ENCODE results near the gene ITPRID2. TPM values are rescaled to one million over a fixed set of nuclear protein-coding genes. Genes with fewer than 3 reads are reported as not detected.

ITPRID2 gene
- total RNA-seq, 1 experiment from 2014 or later, result 1,605 TPM

DNA sequence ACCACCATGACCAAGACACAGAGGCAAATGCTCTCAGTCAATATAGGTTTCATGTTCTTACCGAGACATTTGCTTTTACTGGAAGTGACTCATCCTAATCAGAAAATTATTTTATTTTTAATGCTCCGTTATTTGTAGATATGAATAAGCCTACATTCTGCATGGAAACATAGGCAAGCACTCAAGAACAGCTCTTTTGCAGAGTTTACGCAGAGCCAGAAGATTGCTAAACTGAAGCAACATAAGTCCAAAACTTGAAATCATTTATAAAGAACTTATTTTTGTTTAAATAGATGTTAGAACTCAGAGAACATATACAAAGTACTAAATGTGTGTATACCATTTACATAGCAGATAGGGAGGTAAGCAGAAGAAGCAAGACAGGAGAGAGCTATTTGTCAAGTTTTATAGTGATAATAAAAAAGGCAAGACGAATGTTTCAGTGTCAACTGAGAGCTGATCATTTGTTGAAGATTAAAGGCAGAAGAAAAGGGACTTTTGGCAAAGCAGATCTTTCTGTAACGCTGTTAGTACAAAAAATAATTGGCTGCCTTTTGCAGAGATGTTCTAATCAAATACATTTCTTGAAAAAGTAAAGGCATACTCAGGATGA is 81.7 kb downstream of the ITPRID2 start:
- Histone ChIP-seq H3K4me3 (replicated peaks in 1 of 2; ENCODE audit: low read depth in 1 of 2, low read length in 2 of 2) (no peak overlapping the region), H2AFZ (ENCODE audit: low read depth, low read length, poor library complexity, severe bottlenecking) (no peak overlapping the region), H4K20me1 (ENCODE audit: insufficient read depth) (no peaks in the 10 kb centered on the region), H3K4me1 (ENCODE audit: control insufficient read depth in 1 of 2, insufficient read depth in 2 of 2, low read length in 2 of 2) (peaks cover 0 to 13% of the 10 kb centered on the region in 2 experiments; a peak in 2 of 4 replicates), H3K79me2 (ENCODE audit: insufficient read depth, low read length) (peaks cover 6% of the 10 kb centered on the region), H3K27ac (ENCODE audit: low read depth, low read length) (no peak overlapping the region), H3K27me3 (ENCODE audit: insufficient read depth, low read length) (no peaks in the 10 kb centered on the region), H3K4me2 (ENCODE audit: low read length) (no peak overlapping the region), H3K36me3 (ENCODE audit: control insufficient read depth in 1 of 2, insufficient read depth in 2 of 2, low read length in 2 of 2) (no peaks in the 10 kb centered on the region), H3K9me2 (ENCODE audit: insufficient read depth) (no peaks in the 10 kb centered on the region), H3K9me3 (ENCODE audit: control insufficient read depth in 1 of 2, insufficient read depth in 1 of 2, low read depth in 1 of 2, low read length in 2 of 2) (no peaks in the 10 kb centered on the region), H3K9ac (ENCODE audit: low read length) (no peak overlapping the region)
- TF ChIP-seq ELF1 (IDR thresholded peaks at IDR 0.05; ENCODE audit: borderline replicate concordance, low read depth) (no peak), EGR1 (IDR thresholded peaks at IDR 0.05; ENCODE audit: low read depth) (no peak), SRF (IDR thresholded peaks at IDR 0.05; ENCODE audit: low read depth) (no peak), POLR2AphosphoS5 (IDR thresholded peaks at IDR 0.05; ENCODE audit: low read depth, low read length) (no peak), RAD21 (IDR thresholded peaks at IDR 0.05; ENCODE audit: low read depth) (no peak), POLR2A (IDR thresholded peaks at IDR 0.05; ENCODE audit: borderline replicate concordance, extremely low read depth, insufficient read depth, insufficient read length) (no peak), ZFX (IDR thresholded peaks at IDR 0.05) (no peak), ZNF274 (IDR thresholded peaks at IDR 0.05; ENCODE audit: low read depth, low read length) (no peak), CTCF (IDR thresholded peaks at IDR 0.05 in 2 of 3, conservative IDR thresholded peaks at IDR 0.05 in 1 of 3; ENCODE audit: borderline replicate concordance in 1 of 3, insufficient read depth in 1 of 3, low read depth in 2 of 3, low read length in 2 of 3) (no peak), ATF3 (IDR thresholded peaks at IDR 0.05) (no peak), ZBTB33 (IDR thresholded peaks at IDR 0.05; ENCODE audit: extremely low read depth, insufficient replicate concordance, low read length) (no peak)
- TF ChIP-seq, protein P1, sequence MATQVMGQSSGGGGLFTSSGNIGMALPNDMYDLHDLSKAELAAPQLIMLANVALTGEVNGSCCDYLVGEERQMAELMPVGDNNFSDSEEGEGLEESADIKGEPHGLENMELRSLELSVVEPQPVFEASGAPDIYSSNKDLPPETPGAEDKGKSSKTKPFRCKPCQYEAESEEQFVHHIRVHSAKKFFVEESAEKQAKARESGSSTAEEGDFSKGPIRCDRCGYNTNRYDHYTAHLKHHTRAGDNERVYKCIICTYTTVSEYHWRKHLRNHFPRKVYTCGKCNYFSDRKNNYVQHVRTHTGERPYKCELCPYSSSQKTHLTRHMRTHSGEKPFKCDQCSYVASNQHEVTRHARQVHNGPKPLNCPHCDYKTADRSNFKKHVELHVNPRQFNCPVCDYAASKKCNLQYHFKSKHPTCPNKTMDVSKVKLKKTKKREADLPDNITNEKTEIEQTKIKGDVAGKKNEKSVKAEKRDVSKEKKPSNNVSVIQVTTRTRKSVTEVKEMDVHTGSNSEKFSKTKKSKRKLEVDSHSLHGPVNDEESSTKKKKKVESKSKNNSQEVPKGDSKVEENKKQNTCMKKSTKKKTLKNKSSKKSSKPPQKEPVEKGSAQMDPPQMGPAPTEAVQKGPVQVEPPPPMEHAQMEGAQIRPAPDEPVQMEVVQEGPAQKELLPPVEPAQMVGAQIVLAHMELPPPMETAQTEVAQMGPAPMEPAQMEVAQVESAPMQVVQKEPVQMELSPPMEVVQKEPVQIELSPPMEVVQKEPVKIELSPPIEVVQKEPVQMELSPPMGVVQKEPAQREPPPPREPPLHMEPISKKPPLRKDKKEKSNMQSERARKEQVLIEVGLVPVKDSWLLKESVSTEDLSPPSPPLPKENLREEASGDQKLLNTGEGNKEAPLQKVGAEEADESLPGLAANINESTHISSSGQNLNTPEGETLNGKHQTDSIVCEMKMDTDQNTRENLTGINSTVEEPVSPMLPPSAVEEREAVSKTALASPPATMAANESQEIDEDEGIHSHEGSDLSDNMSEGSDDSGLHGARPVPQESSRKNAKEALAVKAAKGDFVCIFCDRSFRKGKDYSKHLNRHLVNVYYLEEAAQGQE (IDR thresholded peaks at IDR 0.05; ENCODE audit: low read depth), result no peak
- TF ChIP-seq, protein P2, sequence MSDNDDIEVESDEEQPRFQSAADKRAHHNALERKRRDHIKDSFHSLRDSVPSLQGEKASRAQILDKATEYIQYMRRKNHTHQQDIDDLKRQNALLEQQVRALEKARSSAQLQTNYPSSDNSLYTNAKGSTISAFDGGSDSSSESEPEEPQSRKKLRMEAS (IDR thresholded peaks at IDR 0.05), result no peak
- POLR2A ChIA-PET, result no interaction called here
- DNase-seq (ENCODE audit: low read depth, low spot score) (no peak), ATAC-seq (no peak)
- CTCF ChIA-PET, result no interaction called here
- BruUV-seq (replicated peaks), result no TSS peak
- intact Hi-C loops (cut with micrococcal nuclease), result no loop called here
- RAD21 ChIA-PET (ENCODE audit: low non-redundant PET in 1 of 2, low total read pairs in 2 of 2, uncharacterized antibody in 2 of 2, unreplicated experiment in 2 of 2), result no interaction called here
